ENCODE results near the gene TMEM135.

- TF ChIP-seq CTCF (conservative IDR thresholded peaks at IDR 0.05; ENCODE audit: low read depth, low read length) (no peak), EZH2 (IDR thresholded peaks at IDR 0.05; ENCODE audit: low read length, unreplicated experiment) (no peak)
Measured at GRCh38 chr11:87286338-87286737, 248.6 kb downstream of the TMEM135 start.

Measured in PC-3 (cell line).